Measurements from ENCODE around the gene TUBB2A. TPM values are rescaled to one million over a fixed set of nuclear protein-coding genes. Genes with fewer than 3 reads are reported as not detected.
A peak's percentile ranks its signal among the peaks of the same experiment; 100 is the strongest.

TUBB2A gene
- total and polyA plus RNA-seq, 10 of the 15 experiments (the other 5 are each of a cell fraction or from before 2014, with no cell fraction given), result 2.2 to 49.5 (median 31.3) TPM

- H3K27me3 ChIP-seq (replicated peaks in 1 of 2; ENCODE audit: control insufficient read depth in 2 of 2, insufficient read depth in 2 of 2, low read length in 1 of 2), result peaks cover 0 to 2% of the 10 kb centered on the region in 2 experiments; a peak in 1 of 4 replicates
- WGBS (ENCODE audit: insufficient coverage, insufficient replicate concordance, low lambda C conversion rate, missing lambda C conversion rate), result 4% methylated on average over 31 of the region's 74 CpGs
- RAD21 ChIA-PET (ENCODE audit: unreplicated experiment), result interaction anchor here (0.6 to 1.5 kb wide), 5 partner anchors 32 to 1034 kb away, joined by 3 to 4 read pairs (median 3); no protein-coding TSS in a partner anchor
- H3K4me3 ChIP-seq, result peak overlapping the region; percentile 63; the same call in 1 of the 2 replicates
- peak overlapping the region; percentile 87 for H2AFZ ChIP-seq (ENCODE audit: control insufficient read depth, low read depth, low read length)
- in situ Hi-C loops (cut with MboI), result no loop called here
- DNase-seq (ENCODE audit: low read depth, low spot score) (no peak), FAIRE-seq (no peak), ATAC-seq (peak; percentile 90)
- CTCF ChIA-PET, result interaction anchor here (0.6 to 2.1 kb wide), 3 partner anchors 37 to 132 kb away, joined by 3 to 12 read pairs (median 4); no protein-coding TSS in a partner anchor
- H4K20me1 ChIP-seq (ENCODE audit: control insufficient read depth, insufficient read depth), result no peaks in the 10 kb centered on the region
- POLR2A ChIA-PET, result interaction anchor here (0.6 to 0.7 kb wide), 2 partner anchors 9 to 94 kb away, joined by 3 to 4 read pairs; no protein-coding TSS in a partner anchor
- TF ChIP-seq LARP7 (IDR thresholded peaks at IDR 0.05), result peak; percentile 56; the same call in 1 of the 2 replicates
- peak in 1 of 2 experiments; percentile 71; a peak in 1 of 4 replicates for TF ChIP-seq SRF (IDR thresholded peaks at IDR 0.05; ENCODE audit: low read depth in 2 of 2, low read length in 2 of 2)
- no peak for TF ChIP-seq BCL11A (IDR thresholded peaks at IDR 0.05; ENCODE audit: low read depth, low read length)
- no peak for TF ChIP-seq MTA2 (IDR thresholded peaks at IDR 0.05; ENCODE audit: low read depth)
- TF ChIP-seq RUNX3 (IDR thresholded peaks at IDR 0.05; ENCODE audit: low read length), result peak; percentile 29; the same call in 1 of the 2 replicates
- TF ChIP-seq HCFC1 (IDR thresholded peaks at IDR 0.05; ENCODE audit: low read length), result no peak
- TF ChIP-seq, protein P1, sequence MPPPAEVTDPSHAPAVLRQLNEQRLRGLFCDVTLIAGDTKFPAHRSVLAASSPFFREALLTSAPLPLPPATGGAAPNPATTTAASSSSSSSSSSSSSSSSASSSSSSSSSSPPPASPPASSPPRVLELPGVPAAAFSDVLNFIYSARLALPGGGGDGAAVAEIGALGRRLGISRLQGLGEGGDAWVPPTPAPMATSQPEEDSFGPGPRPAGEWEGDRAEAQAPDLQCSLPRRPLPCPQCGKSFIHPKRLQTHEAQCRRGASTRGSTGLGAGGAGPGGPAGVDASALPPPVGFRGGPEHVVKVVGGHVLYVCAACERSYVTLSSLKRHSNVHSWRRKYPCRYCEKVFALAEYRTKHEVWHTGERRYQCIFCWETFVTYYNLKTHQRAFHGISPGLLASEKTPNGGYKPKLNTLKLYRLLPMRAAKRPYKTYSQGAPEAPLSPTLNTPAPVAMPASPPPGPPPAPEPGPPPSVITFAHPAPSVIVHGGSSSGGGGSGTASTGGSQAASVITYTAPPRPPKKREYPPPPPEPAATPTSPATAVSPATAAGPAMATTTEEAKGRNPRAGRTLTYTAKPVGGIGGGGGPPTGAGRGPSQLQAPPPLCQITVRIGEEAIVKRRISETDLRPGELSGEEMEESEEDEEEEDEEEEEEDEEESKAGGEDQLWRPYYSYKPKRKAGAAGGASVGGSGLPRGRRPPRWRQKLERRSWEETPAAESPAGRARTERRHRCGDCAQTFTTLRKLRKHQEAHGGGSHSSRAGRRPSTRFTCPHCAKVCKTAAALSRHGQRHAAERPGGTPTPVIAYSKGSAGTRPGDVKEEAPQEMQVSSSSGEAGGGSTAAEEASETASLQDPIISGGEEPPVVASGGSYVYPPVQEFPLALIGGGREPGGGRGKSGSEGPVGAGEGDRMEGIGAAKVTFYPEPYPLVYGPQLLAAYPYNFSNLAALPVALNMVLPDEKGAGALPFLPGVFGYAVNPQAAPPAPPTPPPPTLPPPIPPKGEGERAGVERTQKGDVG (CRISPR knock-in tag; IDR thresholded peaks at IDR 0.05), result no peak
- peak; percentile 58; the same call in 1 of the 2 replicates for TF ChIP-seq NR2F1 (conservative IDR thresholded peaks at IDR 0.05)
- TF ChIP-seq SREBF2 (IDR thresholded peaks at IDR 0.05; ENCODE audit: low read length), result no peak
- TF ChIP-seq GATAD2B (conservative IDR thresholded peaks at IDR 0.05; ENCODE audit: low read depth), result peak; percentile 69; the same call in 1 of the 2 replicates
- no peak for TF ChIP-seq TCF3 (IDR thresholded peaks at IDR 0.05; ENCODE audit: borderline replicate concordance, insufficient read depth, low read depth, low read length)
- peak; percentile 49; the same call in 1 of the 2 replicates for TF ChIP-seq YY1 (IDR thresholded peaks at IDR 0.05; ENCODE audit: low read depth, low read length)
- TF ChIP-seq, protein P2, sequence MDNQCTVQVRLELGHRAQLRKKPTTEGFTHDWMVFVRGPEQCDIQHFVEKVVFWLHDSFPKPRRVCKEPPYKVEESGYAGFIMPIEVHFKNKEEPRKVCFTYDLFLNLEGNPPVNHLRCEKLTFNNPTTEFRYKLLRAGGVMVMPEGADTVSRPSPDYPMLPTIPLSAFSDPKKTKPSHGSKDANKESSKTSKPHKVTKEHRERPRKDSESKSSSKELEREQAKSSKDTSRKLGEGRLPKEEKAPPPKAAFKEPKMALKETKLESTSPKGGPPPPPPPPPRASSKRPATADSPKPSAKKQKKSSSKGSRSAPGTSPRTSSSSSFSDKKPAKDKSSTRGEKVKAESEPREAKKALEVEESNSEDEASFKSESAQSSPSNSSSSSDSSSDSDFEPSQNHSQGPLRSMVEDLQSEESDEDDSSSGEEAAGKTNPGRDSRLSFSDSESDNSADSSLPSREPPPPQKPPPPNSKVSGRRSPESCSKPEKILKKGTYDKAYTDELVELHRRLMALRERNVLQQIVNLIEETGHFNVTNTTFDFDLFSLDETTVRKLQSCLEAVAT (IDR thresholded peaks at IDR 0.05), result peak; percentile 90
- peak; percentile 72 for TF ChIP-seq IKZF1 (conservative IDR thresholded peaks at IDR 0.05)
- no peak for TF ChIP-seq TARDBP (IDR thresholded peaks at IDR 0.05; ENCODE audit: borderline replicate concordance)
- H3K27ac ChIP-seq (ENCODE audit: control insufficient read depth, insufficient read depth), result peak overlapping the region; percentile 33; the same call in 1 of the 2 replicates
- intact Hi-C loops (cut with micrococcal nuclease; ENCODE audit: unreplicated experiment), result loop anchor here (2.0 kb wide), 1 partner anchor 46 kb away; no protein-coding TSS in a partner anchor
- H3K36me3 ChIP-seq (ENCODE audit: control insufficient read depth in 2 of 2, insufficient read depth in 2 of 2, low read length in 1 of 2), result no peaks in the 10 kb centered on the region
- H3K4me2 ChIP-seq (ENCODE audit: control insufficient read depth, insufficient read depth), result peak overlapping the region; percentile 77
- no TSS peak for BruUV-seq (replicated peaks)
- peaks cover 5% of the 10 kb centered on the region for H3K4me1 ChIP-seq (ENCODE audit: control insufficient read depth, insufficient read depth, low read length)
- H3K9me3 ChIP-seq (replicated peaks; ENCODE audit: control insufficient read depth, insufficient read depth, low read length), result no peaks in the 10 kb centered on the region
- SMC1A ChIA-PET (ENCODE audit: uncharacterized antibody, unreplicated experiment), result interaction anchor here (0.6 to 1.3 kb wide), 2 partner anchors 92 to 317 kb away, joined by 3 read pairs; no protein-coding TSS in a partner anchor
- peak overlapping the region; percentile 34; the same call in 1 of the 2 replicates for H3K9ac ChIP-seq (ENCODE audit: control insufficient read depth, insufficient read depth, low read length)
- H3K79me2 ChIP-seq (ENCODE audit: control insufficient read depth, insufficient read depth, low read length), result no peaks in the 10 kb centered on the region
These were observed 5.4 kb upstream of the TUBB2A start for GRCh38 chr6:3162565-3163247.

Measured in GM12878 (cell line).